Activated naive CD4-positive, alpha-beta T cell treated with anti-CD3 and anti-CD28 coated beads, Interleukin-2, amount 50 U/mL, for 72 hours (primary cell): ENCODE measurements around the gene SIL1. TPM values are rescaled to one million over a fixed set of nuclear protein-coding genes. Genes with fewer than 3 reads are reported as not detected.
"Not testable (repeated sequence)": the region's sequence is repeated elsewhere in the genome, so short reads cannot be mapped to it uniquely, and the experiment has no call there.

Experiments used
- ATAC-seq, 2 donors: fragments of 150-1000 bp; cut with Tn5 transposase; 2 replicates each; pipeline ENCODE4 v1.10.0; 2021; ENCODE audit warnings: mild to moderate bottlenecking in 2 of 2, moderate library complexity in 2 of 2
- DNase-seq, 2 donors: peaks; one replicate each; pipeline ENCODE4 v3.0.0; 2021 to 2022; ENCODE audit warnings: low spot score in 2 of 2
- H3K27ac Mint-ChIP-seq, 2 donors: one replicate each; pipeline ENCODE4 v1.8.0; 2022; ENCODE audit warnings: mild to moderate bottlenecking in 2 of 2, mixed read lengths in 2 of 2
- H3K36me3 Mint-ChIP-seq, 2 donors: one replicate each; pipeline ENCODE4 v1.8.0; 2022; ENCODE audit warnings: mixed read lengths in 2 of 2
- H3K9me3 Mint-ChIP-seq, 2 donors: one replicate each; pipeline ENCODE4 v1.8.0; 2022; ENCODE audit warnings: mixed read lengths in 2 of 2
- total RNA-seq, 2 donors: library from RNA; stranded (reverse); gene quantifications; one replicate each; pipeline ENCODE4 v1.2.3, GENCODE V29; 2022

Gene SIL1
- total RNA-seq, 2 donors from 2014 or later = 29.7 to 31.4 TPM

DNA sequence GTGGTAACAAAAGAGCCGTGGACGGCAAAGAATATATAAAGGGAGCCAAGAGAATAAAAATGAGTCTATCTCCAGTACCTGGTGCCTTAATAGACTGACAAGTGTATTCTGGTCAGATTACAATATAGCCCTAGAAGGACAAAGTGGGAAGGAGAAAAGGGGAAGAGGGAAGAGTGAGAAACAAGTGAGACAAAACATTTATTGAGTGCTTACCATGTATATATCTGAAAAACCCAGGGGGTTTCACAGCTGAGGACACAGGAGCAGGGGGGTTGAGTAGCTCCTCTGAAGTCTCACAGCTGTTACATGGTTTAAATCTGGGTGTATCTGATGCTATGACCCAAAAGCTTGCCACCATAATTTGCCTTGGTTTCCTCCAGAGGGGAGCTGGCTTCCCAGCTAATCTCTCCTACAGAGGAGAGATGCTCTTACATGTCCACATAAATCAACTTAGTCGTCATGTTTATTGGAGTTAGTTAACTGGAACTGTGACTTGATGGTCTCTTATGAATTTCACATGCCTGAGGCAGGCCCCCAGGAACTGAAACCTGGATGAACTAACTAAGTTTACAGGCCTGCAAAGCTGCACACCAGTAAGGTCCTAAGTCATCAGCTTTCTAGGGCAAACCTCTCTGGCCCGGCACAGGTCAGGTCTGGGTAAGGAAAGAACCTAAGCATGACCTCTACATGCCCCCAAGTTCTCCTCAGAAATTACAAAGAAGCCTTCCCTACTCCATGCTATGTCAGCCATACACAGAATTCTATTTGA lies 15.5 kb downstream of the SIL1 start:
- Mint-ChIP-seq H3K36me3 (peaks cover 0 to 6% of the 10 kb centered on the region in 2 donors), H3K27ac (peak overlapping the region in 1 of 2 donors; percentile 15), H3K9me3 (no peaks in the 10 kb centered on the region)
- DNase-seq (no peak), ATAC-seq (no peak)

- DNase-seq (no peak), ATAC-seq (peak in 1 of 2 donors; percentile 42)
- peaks cover 0 to 3% of the 10 kb centered on the region in 2 donors for H3K36me3 Mint-ChIP-seq
- H3K27ac Mint-ChIP-seq = peak overlapping the region in 1 of 2 donors; percentile 5
- no peaks in the 10 kb centered on the region for H3K9me3 Mint-ChIP-seq
Measured at GRCh38 chr5:139181835-139182452, 16.2 kb downstream of the SIL1 start.

DNA sequence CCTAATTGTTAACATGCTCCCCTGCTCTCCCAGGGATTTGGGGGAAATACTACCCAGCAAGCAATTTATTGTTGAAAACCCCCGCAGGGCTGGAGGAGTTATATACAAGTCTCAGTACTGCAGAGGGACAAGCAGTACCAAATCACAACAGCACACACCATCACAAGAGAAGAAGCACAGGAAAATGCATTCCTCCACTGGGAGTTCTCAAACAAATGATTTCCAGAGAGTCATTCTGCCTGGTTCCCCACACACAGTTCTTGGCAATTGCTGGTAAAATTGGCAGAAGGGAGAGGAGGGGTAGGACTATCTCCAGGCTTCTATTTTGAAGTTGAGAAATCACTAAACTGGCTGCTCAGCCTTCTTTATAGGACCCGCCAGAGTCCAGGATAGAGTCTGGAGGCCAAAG lies 16.8 kb downstream of the SIL1 start:
- H3K36me3 Mint-ChIP-seq = no peaks in the 10 kb centered on the region
- DNase-seq = no peak
- ATAC-seq = no peak
- H3K9me3 Mint-ChIP-seq = no peaks in the 10 kb centered on the region
- H3K27ac Mint-ChIP-seq = no peak overlapping the region

- Mint-ChIP-seq H3K27ac (no peak overlapping the region), H3K36me3 (no peaks in the 10 kb centered on the region), H3K9me3 (no peaks in the 10 kb centered on the region)
- DNase-seq = no peak
- ATAC-seq = no peak
Measured at GRCh38 chr5:139180850-139181249, 17.3 kb downstream of the SIL1 start.

GRCh38 chr5:139179778-139180513 lies 18.2 kb downstream of the SIL1 start:
- not testable (repeated sequence) for ATAC-seq, DNase-seq, H3K27ac Mint-ChIP-seq, H3K9me3 Mint-ChIP-seq, H3K36me3 Mint-ChIP-seq

DNA sequence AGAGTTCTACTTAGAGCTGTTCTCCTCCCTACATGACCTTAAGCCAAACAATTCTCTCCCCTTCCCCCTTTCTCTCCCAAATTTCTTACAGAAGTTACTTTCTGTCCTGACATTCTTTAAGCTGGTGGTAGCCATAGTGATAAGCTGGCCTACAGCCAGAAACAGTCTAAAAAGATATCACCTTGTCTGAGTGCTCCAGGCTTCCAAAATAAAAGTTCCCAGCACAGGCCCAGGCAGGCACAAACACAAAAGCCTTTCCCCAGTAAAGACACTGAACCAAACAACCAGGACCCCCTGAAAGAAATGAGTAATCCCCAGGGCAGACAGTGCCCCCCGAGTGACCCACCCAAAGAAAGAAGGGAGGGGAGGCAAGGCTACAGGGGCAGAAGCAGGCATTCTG lies 19.2 kb downstream of the SIL1 start:
- peaks cover 0 to 4% of the 10 kb centered on the region in 2 donors for H3K36me3 Mint-ChIP-seq
- peak overlapping the region in 1 of 2 donors; percentile 29 for H3K27ac Mint-ChIP-seq
- H3K9me3 Mint-ChIP-seq = no peaks in the 10 kb centered on the region
- no peak for DNase-seq
- ATAC-seq = no peak

DNA sequence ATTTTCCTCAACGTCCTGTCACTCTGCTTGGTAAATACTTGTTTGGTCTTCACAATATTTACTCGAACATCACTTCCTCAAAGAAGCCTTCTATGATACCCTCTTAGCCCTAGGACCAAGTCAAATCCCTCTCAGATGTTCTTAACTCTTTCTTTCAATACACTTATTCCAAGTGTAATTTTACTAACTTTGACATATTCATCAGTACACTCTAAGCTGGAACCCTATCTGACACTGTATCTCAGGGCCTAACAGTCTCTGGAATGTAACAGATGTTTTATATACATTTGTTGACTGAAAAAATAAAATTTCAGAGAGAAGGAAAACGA lies 19.6 kb downstream of the SIL1 start:
- peak overlapping the region; percentile 29 to 50 for H3K27ac Mint-ChIP-seq
- H3K9me3 Mint-ChIP-seq = no peaks in the 10 kb centered on the region
- peaks cover 0 to 8% of the 10 kb centered on the region in 2 donors for H3K36me3 Mint-ChIP-seq
- DNase-seq (no peak), ATAC-seq (no peak)

- no peak for DNase-seq
- peak in 1 of 2 donors; percentile 75 for ATAC-seq
- no peaks in the 10 kb centered on the region for H3K9me3 Mint-ChIP-seq
- H3K36me3 Mint-ChIP-seq = peaks cover 0 to 10% of the 10 kb centered on the region in 2 donors
- H3K27ac Mint-ChIP-seq = peak overlapping the region; percentile 29 to 50
Measured at GRCh38 chr5:139177809-139178588, 20.2 kb downstream of the SIL1 start.

DNA sequence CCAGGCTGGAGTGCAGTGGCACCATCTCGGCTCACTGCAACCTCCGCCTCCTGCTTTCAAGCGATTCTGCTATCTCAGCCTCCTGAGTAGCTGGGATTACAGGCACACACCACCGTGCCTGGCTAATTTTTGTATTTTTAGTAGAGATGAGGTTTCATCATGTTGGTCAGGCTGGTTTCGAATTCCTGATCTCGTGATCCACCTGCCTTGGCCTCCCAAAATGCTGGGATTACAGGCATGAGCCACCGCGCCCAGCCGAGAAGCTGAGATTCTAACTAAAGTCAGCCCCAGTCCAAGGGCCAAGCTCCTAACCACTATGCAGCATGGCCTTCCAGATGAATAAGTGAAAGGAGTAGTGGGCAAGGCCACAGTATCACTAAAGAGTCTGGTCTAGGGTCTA lies 20.9 kb downstream of the SIL1 start:
- H3K36me3 Mint-ChIP-seq = peaks cover 6 to 17% of the 10 kb centered on the region in 2 donors
- H3K27ac Mint-ChIP-seq = peak overlapping the region in 1 of 2 donors; percentile 29
- ATAC-seq = peak in 1 of 2 donors; percentile 11
- H3K9me3 Mint-ChIP-seq, DNase-seq: not testable (repeated sequence)

DNA sequence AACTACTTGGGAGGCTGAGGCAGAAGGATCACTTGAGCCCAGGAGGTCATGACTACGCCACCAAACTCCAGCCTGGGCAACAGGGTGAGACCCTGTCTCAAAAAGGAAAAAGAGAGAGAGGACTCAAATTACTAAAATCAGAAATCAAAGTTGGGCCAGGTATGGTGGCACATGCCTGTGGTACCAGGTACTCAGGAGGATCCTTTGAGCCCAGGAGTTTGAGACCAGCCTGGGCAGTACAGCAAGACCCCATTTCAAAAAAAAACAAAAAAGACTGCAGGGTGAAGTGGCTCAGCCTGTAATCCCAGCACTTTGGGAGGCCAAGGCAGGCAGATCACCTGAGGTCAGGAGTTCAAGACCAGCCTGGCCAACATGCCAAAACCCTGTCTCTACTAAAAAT lies 23.8 kb downstream of the SIL1 start:
- DNase-seq, H3K27ac Mint-ChIP-seq, ATAC-seq: not testable (repeated sequence)
- Mint-ChIP-seq H3K9me3 (peaks cover 9 to 11% of the 10 kb centered on the region in 2 donors), H3K36me3 (peaks cover 13 to 26% of the 10 kb centered on the region in 2 donors)

DNA sequence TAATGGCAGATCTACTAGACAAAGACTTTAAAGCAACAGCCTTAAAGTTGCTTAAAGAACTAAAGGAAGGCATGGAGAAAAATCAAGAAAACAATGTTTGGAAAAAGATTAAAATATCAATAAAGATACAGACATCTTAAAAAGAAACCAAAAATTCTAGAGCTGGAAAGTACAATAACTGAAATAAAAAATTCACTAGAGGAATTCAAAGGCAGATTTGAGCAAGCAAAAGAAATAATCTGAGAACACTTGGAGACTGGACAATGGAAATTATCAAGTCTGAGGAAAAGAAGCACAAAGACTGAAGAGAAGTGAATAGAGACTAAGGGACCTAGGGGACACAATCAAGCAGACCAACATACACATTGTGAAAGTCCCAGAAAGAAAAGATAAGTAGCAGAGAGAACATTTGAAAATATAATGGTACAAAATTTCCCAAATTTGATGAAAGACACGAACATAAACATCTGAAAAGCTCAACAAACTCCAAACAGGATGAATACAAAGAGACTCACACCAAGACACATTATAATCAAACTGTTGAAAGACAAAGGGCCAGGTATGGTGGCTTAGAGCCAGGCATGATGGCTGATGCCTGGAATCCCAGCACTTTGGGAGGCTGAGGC lies 26.3 kb downstream of the SIL1 start:
- Mint-ChIP-seq H3K36me3 (peaks cover 13 to 26% of the 10 kb centered on the region in 2 donors), H3K27ac (no peak overlapping the region), H3K9me3 (peaks cover 9 to 11% of the 10 kb centered on the region in 2 donors)
- DNase-seq (no peak), ATAC-seq (no peak)

DNA sequence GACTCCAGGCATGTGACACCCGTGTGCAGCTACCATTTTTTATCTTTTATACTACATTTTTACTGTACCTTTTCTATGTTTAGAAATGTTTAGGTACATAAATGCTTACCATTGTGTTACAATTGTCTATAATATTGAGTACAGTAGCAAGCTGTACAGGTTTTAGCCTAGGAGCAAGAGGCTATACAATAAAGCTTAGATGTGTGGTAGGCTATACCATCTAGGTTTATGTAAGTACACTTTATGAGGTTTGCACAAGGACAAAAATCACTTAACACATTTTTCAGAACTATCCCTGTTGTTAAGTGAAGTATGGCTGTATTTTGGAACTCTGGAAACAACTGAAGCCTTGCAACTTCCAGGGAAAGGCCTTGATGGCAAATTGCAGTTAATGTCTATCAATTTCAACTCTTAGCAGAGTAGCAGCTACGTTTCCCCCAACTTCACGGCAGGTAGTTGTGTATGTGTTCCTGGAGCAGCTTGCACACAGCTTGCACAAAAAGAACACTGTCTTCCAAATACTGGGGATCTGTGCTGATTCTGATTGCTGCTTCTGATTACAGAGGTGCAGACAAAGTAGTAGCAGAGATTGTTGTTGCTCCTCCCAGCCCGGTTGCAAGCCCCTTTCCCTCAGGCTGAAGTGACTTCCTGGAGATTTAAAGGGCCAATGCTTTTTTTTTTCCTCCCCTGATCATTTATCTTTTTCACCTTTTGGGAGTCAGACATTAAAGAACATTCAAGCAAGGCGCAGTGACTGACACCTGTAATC lies 30.0 kb downstream of the SIL1 start:
- no peak for ATAC-seq

DNA sequence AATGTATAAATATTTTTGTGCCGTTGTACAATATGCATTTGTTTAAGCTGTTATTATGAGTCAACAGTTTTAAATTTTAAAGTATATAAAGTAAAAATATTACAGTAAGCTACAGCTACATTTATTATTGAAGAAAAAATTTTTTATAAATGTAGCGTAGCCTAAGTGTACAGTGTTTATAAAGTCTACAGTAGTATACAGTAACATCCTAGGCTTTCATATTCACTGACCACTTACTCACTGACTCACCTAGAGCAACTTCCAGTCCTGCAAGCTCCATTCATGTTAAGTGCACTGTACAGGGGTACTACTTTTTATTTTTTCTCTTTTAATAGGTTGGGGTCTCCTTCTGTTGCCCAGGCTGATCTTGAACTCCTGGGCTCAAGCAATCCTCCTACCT lies 30.6 kb downstream of the SIL1 start:
- no peak for DNase-seq
- Mint-ChIP-seq H3K9me3 (peaks cover 5 to 7% of the 10 kb centered on the region in 2 donors), H3K27ac (peak overlapping the region in 1 of 2 donors; percentile 74), H3K36me3 (peaks cover 10 to 11% of the 10 kb centered on the region in 2 donors)
- ATAC-seq = no peak

More for the DNA sequence above, 30.0 kb downstream of the SIL1 start:
- Mint-ChIP-seq H3K27ac (peak overlapping the region in 1 of 2 donors; percentile 74), H3K9me3 (peaks cover 9 to 11% of the 10 kb centered on the region in 2 donors), H3K36me3 (peaks cover 13 to 17% of the 10 kb centered on the region in 2 donors)
- no peak for DNase-seq

DNA sequence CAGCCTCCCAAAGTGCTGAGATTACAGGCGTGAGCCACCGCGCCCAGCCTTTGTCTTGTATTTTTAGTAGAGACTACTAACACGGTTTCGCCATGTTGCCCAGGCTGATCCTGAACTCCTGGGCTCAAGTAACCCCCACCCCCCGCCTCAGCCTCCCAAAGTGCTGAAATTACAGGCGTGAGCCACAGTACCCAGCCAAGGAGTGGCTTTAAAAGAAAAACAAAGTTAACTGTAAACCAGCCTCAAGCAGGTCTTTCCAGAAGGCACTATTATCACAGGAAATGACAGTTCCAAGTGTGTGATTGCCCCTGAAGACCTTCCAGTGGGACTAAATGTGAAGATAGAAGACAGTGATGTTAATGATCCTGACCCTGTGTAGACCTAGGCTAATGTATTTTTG lies 31.1 kb downstream of the SIL1 start:
- peaks cover 5 to 7% of the 10 kb centered on the region in 2 donors for H3K36me3 Mint-ChIP-seq
- no peak for ATAC-seq
- no peak for DNase-seq
- H3K9me3 Mint-ChIP-seq = peaks cover 4 to 5% of the 10 kb centered on the region in 2 donors
- no peak overlapping the region for H3K27ac Mint-ChIP-seq

DNA sequence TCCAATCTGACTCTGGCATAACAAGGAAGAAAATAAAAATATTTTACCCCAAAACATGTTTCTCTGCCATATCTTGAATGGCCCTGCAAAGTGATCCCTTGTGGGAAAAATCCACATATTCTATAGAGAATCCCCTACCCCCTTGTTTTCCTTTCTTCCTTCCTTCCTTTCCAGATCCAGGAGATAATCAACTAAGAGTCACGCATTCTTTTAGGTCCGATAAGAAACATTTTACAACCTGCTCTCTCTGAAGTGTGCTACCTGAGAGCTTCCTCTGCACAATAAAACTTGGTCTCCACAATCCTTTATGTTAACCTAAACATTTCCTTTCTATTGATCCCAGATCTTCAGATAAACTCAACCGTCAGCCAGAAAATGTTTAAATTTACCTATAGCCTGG lies 33.3 kb downstream of the SIL1 start:
- DNase-seq, H3K36me3 Mint-ChIP-seq, H3K27ac Mint-ChIP-seq, H3K9me3 Mint-ChIP-seq, ATAC-seq: not testable (repeated sequence)
